ENCODE measurements around the gene TMEM161A.

- TF ChIP-seq, protein P1, sequence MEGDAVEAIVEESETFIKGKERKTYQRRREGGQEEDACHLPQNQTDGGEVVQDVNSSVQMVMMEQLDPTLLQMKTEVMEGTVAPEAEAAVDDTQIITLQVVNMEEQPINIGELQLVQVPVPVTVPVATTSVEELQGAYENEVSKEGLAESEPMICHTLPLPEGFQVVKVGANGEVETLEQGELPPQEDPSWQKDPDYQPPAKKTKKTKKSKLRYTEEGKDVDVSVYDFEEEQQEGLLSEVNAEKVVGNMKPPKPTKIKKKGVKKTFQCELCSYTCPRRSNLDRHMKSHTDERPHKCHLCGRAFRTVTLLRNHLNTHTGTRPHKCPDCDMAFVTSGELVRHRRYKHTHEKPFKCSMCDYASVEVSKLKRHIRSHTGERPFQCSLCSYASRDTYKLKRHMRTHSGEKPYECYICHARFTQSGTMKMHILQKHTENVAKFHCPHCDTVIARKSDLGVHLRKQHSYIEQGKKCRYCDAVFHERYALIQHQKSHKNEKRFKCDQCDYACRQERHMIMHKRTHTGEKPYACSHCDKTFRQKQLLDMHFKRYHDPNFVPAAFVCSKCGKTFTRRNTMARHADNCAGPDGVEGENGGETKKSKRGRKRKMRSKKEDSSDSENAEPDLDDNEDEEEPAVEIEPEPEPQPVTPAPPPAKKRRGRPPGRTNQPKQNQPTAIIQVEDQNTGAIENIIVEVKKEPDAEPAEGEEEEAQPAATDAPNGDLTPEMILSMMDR (IDR thresholded peaks at IDR 0.05): peak; percentile 52 to 66 (median 64)
- TF ChIP-seq POLR2A (IDR thresholded peaks at IDR 0.05): no peak
Observed at GRCh38 chr19:19115954-19116353, 22.3 kb downstream of the TMEM161A start.
